Measurements from ENCODE around the gene DIP2C.

GRCh38 chr10:287814-288213 is 401.7 kb downstream of the DIP2C start:
- TF ChIP-seq CTCF (IDR thresholded peaks at IDR 0.05) (no peak), POLR2A (IDR thresholded peaks at IDR 0.05) (no peak), POLR2AphosphoS5 (IDR thresholded peaks at IDR 0.05) (no peak)

Data from prostate gland (tissue), 2 donors.